Measurements from ENCODE around the gene MT1B. TPM values are rescaled to one million over a fixed set of nuclear protein-coding genes. Genes with fewer than 3 reads are reported as not detected.

MT1B gene
- total and polyA plus RNA-seq, 9 of the 15 experiments (the other 6 are each of a cell fraction or from before 2014, with no cell fraction given), result not detected

GRCh38 chr16:56700195-56700594, 48.5 kb downstream of the MT1B start:
- Histone ChIP-seq H3K9ac (ENCODE audit: insufficient read depth in 1 of 2, low read depth in 2 of 2, low read length in 2 of 2) (no peak overlapping the region), H3K27ac (ENCODE audit: extremely low read depth, low read depth, low read length) (no peak overlapping the region), H3K4me2 (ENCODE audit: insufficient read depth, low read length) (no peak overlapping the region), H3K4me3 (no peak overlapping the region), H3K27me3 (ENCODE audit: control insufficient read depth in 2 of 2, insufficient read depth in 2 of 2, low read length in 2 of 2) (peaks cover 0 to 25% of the 10 kb centered on the region in 2 experiments; a peak in 2 of 5 replicates), H4K20me1 (replicated peaks; ENCODE audit: control insufficient read depth, insufficient read depth, low read length) (no peaks in the 10 kb centered on the region), H3K9me1 (ENCODE audit: control insufficient read depth, insufficient read depth, low read length) (no peaks in the 10 kb centered on the region), H3K36me3 (ENCODE audit: control insufficient read depth, insufficient read depth, low read length) (no peaks in the 10 kb centered on the region), H3K79me2 (ENCODE audit: control insufficient read depth, insufficient read depth, low read length) (no peaks in the 10 kb centered on the region), H2AFZ (ENCODE audit: low read depth, low read length) (no peak overlapping the region), H3K4me1 (replicated peaks in 1 of 2; ENCODE audit: control insufficient read depth in 2 of 2, insufficient read depth in 2 of 2, low read length in 2 of 2) (no peaks in the 10 kb centered on the region), H3K9me3 (replicated peaks; ENCODE audit: control insufficient read depth, insufficient read depth, low read depth, low read length) (no peaks in the 10 kb centered on the region)
- FAIRE-seq (no peak), ATAC-seq (no peak), DNase-seq (ENCODE audit: extremely low read depth in 1 of 4, low spot score in 3 of 4) (no peak)
- POLR2A ChIA-PET, result no interaction called here
- BruUV-seq (replicated peaks), result no TSS peak
- WGBS (ENCODE audit: insufficient coverage, low coverage, missing lambda C conversion rate), result 93% methylated on average over 1 of the region's 1 CpG
- in situ Hi-C loops (cut with MboI) (loop anchor here (5.0 kb wide), 1 partner anchor 123 kb away; no protein-coding TSS in a partner anchor), intact Hi-C loops (cut with micrococcal nuclease) (no loop called here)
- CTCF ChIA-PET (ENCODE audit: low intra/inter-chr PET ratio), result interaction anchor here (0.7 kb wide), 2 partner anchors 21 to 24 kb away, joined by 3 to 5 read pairs; no protein-coding TSS in a partner anchor
- TF ChIP-seq ZNF133 (CRISPR knock-in tag; IDR thresholded peaks at IDR 0.05), result no peak
- no peak for TF ChIP-seq E2F6 (IDR thresholded peaks at IDR 0.05; ENCODE audit: borderline replicate concordance in 1 of 2, extremely low read depth in 1 of 2, insufficient read depth in 1 of 2, insufficient read length in 1 of 2, low read depth in 1 of 2, low read length in 1 of 2, poor library complexity in 1 of 2, severe bottlenecking in 1 of 2)
- TF ChIP-seq CEBPB (tag; IDR thresholded peaks at IDR 0.05), result peak; percentile 89
- TF ChIP-seq ERF (CRISPR knock-in tag; IDR thresholded peaks at IDR 0.05), result no peak
- TF ChIP-seq ZC3H8 (IDR thresholded peaks at IDR 0.05), result no peak
- TF ChIP-seq, protein P1, sequence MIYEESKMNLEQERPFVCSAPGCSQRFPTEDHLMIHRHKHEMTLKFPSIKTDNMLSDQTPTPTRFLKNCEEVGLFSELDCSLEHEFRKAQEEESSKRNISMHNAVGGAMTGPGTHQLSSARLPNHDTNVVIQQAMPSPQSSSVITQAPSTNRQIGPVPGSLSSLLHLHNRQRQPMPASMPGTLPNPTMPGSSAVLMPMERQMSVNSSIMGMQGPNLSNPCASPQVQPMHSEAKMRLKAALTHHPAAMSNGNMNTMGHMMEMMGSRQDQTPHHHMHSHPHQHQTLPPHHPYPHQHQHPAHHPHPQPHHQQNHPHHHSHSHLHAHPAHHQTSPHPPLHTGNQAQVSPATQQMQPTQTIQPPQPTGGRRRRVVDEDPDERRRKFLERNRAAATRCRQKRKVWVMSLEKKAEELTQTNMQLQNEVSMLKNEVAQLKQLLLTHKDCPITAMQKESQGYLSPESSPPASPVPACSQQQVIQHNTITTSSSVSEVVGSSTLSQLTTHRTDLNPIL (CRISPR knock-in tag; IDR thresholded peaks at IDR 0.05), result no peak
- no peak for TF ChIP-seq ELF4 (CRISPR knock-in tag; IDR thresholded peaks at IDR 0.05)
- TF ChIP-seq RFX7 (CRISPR knock-in tag; IDR thresholded peaks at IDR 0.05), result no peak
- no peak for TF ChIP-seq ARID1B (IDR thresholded peaks at IDR 0.05)
- no peak for TF ChIP-seq SRSF9 (IDR thresholded peaks at IDR 0.05; ENCODE audit: borderline replicate concordance, low read depth, low read length)
- no peak for TF ChIP-seq ZNF444 (CRISPR knock-in tag; IDR thresholded peaks at IDR 0.05)
- TF ChIP-seq CEBPG (CRISPR knock-in tag; IDR thresholded peaks at IDR 0.05), result no peak
- peak; percentile 70 to 90 for TF ChIP-seq CEBPG (tag; conservative IDR thresholded peaks at IDR 0.05 in 1 of 2, IDR thresholded peaks at IDR 0.05 in 1 of 2)
- TF ChIP-seq TRIM24 (IDR thresholded peaks at IDR 0.05), result no peak
- no peak for TF ChIP-seq BRF1 (IDR thresholded peaks at IDR 0.05; ENCODE audit: borderline replicate concordance, extremely low read depth, insufficient read length)
